HG03432 (cell line): ENCODE data around the gene ZNF189.

ENCODE experiments used
- ATAC-seq: cut with Tn5 transposase; IDR thresholded peaks from one replicate; pipeline ENCODE4 v1.9.1; 2021; ENCODE audit warnings: mild to moderate bottlenecking, moderate library complexity; ENCODE audit not compliant: unreplicated experiment

Gene ZNF189

DNA sequence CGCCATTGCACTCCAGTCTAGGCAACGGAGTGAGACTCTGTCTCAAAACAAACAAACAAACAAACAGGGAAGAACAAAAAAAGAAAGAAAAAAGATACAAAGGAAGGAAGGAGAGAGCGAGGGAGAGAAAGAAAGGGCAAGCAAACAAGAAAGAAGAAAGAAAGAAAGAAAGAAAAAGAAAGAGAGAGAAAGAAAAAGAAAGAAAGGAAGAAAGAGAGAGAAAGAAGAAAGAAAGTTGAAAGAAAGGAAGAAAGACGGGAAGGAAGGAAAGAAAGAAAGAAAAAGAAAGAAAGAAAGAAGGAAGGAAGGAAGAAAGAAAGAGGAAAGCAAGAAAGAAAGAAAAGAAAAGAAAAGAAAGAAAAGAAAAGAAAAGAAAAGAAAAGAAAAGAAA lies 50.0 kb downstream of the ZNF189 start:
- no peak for ATAC-seq

DNA sequence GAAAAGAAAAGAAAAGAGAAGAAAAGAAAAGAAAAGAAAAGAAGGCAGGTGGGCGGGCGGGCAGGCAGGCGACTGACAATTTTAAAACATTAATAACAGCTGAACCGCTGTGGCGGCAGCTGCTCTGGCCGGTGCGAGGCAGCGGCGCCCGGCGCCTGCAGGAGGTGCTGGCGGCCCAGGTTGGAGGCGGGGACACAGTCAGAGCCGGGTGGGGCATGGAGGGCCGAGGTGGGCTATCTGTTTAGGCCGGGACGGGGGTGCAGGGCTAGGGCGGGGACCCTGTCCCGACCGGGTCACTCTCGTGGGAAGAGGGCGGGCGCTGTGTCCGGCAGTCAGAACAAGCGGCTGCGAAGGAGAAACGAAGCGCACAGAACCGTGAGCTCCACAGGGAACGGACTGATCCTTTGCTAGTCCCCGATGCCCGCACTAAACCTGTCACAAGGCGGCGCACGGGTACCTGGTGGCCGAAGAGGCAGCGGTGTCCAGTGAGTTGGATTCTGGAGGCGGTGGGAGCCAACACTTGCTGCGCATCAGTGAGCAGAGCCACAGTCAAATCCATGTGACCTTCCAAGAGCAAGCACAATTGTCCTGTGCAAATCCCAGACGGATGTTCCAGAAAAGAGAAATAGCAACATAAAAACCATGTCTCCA lies 50.5 kb downstream of the ZNF189 start:
- peak; percentile 98 for ATAC-seq

DNA sequence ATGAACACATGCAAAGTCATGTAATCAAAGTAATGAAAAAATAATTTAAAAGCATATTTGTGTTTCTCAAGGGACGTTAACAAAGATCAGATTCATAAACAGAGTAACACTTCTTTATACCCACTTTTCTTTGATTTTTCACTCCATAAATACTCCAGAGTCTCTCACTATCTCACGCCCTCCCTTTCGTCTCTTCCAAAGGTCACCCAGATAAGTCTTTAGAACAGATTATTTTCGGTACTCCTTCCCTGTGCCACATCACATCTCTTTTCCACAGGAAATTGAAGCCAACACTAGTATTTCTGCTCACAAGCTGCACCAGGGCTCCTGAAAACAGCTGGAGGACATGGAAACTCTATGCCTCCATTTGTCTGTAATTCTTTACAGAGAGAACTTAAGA lies 52.3 kb downstream of the ZNF189 start:
- no peak for ATAC-seq

DNA sequence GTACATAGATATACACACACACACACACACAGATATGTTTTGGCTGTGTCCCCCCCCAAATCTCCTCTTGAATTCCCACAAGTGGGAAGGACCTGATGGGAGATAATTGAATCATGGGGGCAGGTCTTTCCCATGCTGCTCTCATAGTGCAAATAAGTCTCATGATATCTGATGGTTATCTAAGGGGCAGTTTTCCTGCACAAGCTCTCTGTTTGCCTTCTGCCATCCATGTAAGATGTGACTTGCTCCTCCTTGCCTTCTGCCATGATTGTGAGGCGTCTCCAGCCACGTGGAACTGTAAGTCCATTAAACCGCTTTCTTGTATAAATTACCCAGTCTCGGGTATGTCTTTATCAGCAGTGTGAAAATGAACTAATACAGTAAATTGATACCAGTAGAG lies 52.8 kb downstream of the ZNF189 start:
- no peak for ATAC-seq

DNA sequence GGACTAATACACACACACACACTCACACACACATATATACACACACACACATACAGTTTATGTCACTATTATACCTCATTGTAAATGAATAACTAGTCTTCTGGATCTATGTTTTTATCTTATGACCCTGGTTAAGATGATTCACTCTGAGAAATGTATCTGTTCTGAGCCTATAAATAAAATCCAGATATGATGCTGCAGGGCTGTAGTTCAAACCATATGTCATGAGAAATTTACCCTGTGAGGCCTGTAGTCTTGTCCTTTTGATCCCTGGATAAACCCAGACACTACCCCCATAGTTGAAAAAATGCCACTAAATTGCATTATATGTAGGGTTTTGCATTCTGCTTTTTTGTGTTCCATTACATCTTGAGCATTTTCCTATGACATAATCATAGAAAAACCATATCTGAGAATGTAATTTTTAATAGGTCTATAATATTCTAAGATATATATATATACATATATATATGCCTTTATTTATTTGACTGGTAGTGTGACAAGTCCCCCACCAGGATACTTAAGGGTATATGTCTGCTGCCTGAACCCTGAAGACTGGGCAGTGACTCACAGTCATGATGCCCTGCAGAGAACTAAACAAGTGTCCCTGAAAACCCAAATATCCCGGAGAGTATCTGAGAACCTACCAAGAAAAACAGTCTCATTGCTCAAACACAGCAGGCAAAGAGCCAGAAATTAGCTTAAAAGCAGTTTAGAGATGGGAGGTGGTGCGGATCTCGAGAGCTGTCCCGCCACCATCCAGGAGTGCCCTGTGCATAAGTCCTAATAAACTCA lies 55.3 kb downstream of the ZNF189 start:
- ATAC-seq: no peak

DNA sequence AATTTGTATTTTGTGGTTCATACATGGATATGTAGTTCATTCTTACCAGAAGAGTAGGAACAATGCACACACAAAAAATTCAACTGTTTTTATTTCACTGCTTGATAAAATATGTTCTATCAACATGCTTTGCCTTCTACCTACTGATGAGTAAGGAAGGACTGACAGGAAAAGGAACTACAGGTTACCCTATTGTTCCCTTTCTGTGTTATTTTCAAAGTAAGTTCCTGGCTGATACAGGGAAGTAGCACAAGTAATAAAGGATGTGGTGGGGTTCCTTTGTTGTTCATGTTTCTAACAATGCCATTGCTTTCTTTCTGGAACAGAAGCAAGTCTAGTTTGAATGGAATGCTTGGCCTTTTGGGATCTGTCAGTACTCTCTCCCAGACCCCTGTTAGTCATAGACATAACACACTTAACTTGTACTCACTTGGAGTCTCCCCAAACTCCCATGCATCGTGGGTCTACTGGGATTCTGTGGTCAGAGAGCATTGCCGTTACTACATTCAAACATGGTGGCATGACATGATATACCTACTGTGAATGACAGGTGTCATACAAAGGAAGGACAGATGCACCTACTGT lies 57.1 kb downstream of the ZNF189 start:
- ATAC-seq: no peak

DNA sequence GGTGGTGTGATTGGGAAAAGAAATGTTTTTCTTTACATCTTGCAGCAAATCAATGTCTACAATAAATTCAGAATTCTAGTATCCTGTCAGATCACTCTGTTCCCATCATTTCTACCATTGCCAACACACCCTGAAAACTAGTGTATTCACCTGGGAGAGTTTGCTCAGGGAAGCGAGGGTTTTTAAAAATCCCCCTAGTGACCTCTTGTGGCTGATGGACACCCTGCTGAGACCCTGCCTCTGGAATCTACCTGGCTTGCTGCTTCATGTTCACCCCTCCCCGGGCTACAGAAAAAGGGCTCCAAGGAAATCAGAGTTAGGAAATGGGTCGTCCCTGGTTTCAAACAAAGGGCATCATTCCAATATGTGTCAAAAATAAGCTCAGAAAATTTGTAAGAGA lies 58.4 kb downstream of the ZNF189 start:
- ATAC-seq: no peak

DNA sequence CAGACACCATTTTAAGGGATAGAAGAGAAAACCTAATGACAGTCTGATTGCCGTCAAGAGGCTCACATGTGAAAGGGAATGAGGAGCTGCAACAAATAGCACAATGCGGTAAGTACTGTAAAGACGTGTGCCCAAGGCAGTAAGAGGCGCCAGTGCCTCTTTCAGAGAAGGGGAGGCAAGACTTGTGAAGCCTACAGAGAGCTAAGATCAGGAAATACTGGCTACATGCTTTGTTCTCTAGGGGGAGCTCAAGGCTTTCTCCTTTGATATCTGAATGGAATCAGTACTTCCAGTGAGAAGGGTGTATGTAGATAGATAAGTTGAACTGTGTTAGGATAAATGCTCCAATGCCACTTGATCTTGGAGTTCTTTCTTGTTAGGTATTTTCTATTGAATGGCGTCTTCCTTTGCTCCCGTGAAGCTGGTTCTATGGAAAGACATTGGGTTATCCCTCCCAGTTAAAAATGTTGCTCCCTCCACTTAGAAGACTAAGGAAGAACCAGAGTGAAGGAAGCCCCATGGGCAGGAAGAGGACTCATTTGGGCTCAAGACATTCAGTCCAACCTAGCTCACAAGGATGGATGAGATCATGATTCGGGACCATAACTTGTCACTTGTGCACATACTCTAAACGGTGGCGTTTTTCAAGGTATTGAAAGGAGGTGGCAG lies 60.4 kb downstream of the ZNF189 start:
- ATAC-seq: peak; percentile 93
